Testis (tissue), 3 donors: Measurements from ENCODE around the gene WFDC12. TPM values are rescaled to one million over a fixed set of nuclear protein-coding genes. Genes with fewer than 3 reads are reported as not detected.

ENCODE experiments used
- DNase-seq: peaks from one replicate; pipeline ENCODE4 v3.0.0-alpha.2; 2019
- H3K27ac ChIP-seq, 2 donors: fragments of 200-600 bp; sonication (generic); one replicate each; pipeline ENCODE4 v1.5.1; 2019
- H3K27me3 ChIP-seq: fragments of 200-600 bp; sonication (generic); one replicate; pipeline ENCODE4 v1.5.1; 2019
- H3K36me3 ChIP-seq: fragments of 200-600 bp; sonication (generic); one replicate; pipeline ENCODE4 v1.5.1; 2017; ENCODE audit warnings: low read depth; ENCODE audit errors: missing control alignments
- H3K4me1 ChIP-seq: fragments of 200-600 bp; sonication (generic); one replicate; pipeline ENCODE4 v1.5.1; 2019
- H3K4me3 ChIP-seq, 2 donors: fragments of 200-600 bp; sonication (generic); one replicate each; pipeline ENCODE4 v1.5.1; 2017 to 2019
- H3K9me3 ChIP-seq: fragments of 200-600 bp; sonication (generic); one replicate; pipeline ENCODE4 v1.5.1; 2017
- POLR2A ChIP-seq: fragments of 450-650 bp; IDR thresholded peaks from one replicate; pipeline ENCODE4 v1.6.1; 2017; ENCODE audit warnings: antibody characterized with exemption, mild to moderate bottlenecking, moderate library complexity
- WGBS, 2 donors: methylation state at CpG; one replicate each; pipeline ENCODE4 v1.1.5; 2018; 5-methylcytosine and 5-hydroxymethylcytosine counted together
- intact Hi-C: fragments of 100-400 bp; cut with DNase I; formaldehyde crosslinking; loops from one replicate; pipeline ENCODE4 v1.15.1; 2023; ENCODE audit warnings: low total_unique reads
- polyA plus RNA-seq: library from polyadenylated mRNA; stranded (reverse); fragments of 350-450 nt; fragmentation: Illumina TruSeq; extraction: RNeasy Lipid Tissue Mini Kit (QIAGEN cat#74804); gene quantifications from one replicate; pipeline ENCODE4 v1.2.3, GENCODE V29; 2014; ENCODE audit warnings: low read depth, low replicate concordance; ENCODE audit not compliant: insufficient read depth
- total RNA-seq, 2 donors: library from RNA; depleted of rRNA; stranded (reverse); fragments of >200 nt; gene quantifications; one replicate each; pipeline ENCODE4 v1.2.3, GENCODE V29; 2016
- TF ChIP-seq, protein P1 (sequence below), 3 experiments: fragments of 450-650 bp in 2 of 3; fragments of 200-600 bp in 1 of 3; sonication (generic) in 1 of 3; IDR thresholded peaks; one replicate each; pipeline ENCODE4 v1.5.1; 2016 to 2019; ENCODE audit warnings: antibody characterized with exemption in 3 of 3, mild to moderate bottlenecking in 2 of 3, moderate library complexity in 1 of 3

Gene WFDC12
- total and polyA plus RNA-seq, 3 donors from 2014 or later = not detected

DNA sequence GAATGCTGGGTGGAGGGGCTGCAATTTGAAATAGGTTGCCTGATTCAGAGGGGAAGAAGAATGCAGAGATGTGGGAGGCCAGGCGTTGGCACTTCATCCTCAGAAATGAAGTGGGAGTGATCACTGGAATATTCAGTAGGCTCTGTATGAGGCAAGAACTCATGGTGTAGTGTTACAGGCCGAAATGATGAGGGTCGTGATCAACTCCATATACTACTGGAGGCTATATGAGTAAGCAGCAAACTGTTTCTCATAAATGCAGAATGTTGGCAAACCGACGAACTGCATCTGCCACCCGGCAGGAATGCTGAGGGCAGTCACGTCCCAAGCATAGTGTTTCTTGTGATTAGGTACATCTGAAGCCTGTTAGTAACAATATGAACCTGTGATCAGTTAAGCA, 36.0 kb downstream of the WFDC12 start:
- Histone ChIP-seq H3K27me3 (no peaks in the 10 kb centered on the region), H3K4me1 (no peaks in the 10 kb centered on the region), H3K4me3 (no peak overlapping the region), H3K9me3 (no peaks in the 10 kb centered on the region), H3K36me3 (no peaks in the 10 kb centered on the region), H3K27ac (no peak overlapping the region)
- DNase-seq = no peak
- WGBS, 2 donors = 69 to 71% methylated on average over 7 of the region's 7 CpGs
- TF ChIP-seq, protein P1, sequence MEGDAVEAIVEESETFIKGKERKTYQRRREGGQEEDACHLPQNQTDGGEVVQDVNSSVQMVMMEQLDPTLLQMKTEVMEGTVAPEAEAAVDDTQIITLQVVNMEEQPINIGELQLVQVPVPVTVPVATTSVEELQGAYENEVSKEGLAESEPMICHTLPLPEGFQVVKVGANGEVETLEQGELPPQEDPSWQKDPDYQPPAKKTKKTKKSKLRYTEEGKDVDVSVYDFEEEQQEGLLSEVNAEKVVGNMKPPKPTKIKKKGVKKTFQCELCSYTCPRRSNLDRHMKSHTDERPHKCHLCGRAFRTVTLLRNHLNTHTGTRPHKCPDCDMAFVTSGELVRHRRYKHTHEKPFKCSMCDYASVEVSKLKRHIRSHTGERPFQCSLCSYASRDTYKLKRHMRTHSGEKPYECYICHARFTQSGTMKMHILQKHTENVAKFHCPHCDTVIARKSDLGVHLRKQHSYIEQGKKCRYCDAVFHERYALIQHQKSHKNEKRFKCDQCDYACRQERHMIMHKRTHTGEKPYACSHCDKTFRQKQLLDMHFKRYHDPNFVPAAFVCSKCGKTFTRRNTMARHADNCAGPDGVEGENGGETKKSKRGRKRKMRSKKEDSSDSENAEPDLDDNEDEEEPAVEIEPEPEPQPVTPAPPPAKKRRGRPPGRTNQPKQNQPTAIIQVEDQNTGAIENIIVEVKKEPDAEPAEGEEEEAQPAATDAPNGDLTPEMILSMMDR (IDR thresholded peaks at IDR 0.05) = no peak
- TF ChIP-seq POLR2A = no peak
- intact Hi-C loops = no loop called here

DNA sequence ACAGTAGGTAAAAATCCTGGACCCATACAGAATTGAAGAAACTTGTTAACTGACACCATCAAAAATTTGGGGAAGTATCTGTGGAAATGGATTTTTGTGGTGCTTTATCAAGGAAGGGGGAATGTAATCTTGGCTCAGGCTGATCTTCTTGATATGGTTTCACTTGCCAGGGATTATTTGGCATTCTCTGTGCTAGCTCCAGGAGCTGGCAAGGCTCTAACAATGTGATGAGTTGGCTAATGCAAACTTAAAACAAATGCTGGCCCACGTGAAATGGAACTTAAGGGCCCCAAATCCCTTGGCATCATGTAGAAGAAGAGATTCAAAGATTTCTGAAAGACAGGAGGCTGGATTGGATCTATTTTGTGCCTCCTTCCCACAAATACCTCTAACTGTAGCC, 36.5 kb downstream of the WFDC12 start:
- intact Hi-C loops = no loop called here
- no peak overlapping the region for H3K27ac ChIP-seq
- TF ChIP-seq, protein P1 (IDR thresholded peaks at IDR 0.05) = no peak
- TF ChIP-seq POLR2A = no peak

DNA sequence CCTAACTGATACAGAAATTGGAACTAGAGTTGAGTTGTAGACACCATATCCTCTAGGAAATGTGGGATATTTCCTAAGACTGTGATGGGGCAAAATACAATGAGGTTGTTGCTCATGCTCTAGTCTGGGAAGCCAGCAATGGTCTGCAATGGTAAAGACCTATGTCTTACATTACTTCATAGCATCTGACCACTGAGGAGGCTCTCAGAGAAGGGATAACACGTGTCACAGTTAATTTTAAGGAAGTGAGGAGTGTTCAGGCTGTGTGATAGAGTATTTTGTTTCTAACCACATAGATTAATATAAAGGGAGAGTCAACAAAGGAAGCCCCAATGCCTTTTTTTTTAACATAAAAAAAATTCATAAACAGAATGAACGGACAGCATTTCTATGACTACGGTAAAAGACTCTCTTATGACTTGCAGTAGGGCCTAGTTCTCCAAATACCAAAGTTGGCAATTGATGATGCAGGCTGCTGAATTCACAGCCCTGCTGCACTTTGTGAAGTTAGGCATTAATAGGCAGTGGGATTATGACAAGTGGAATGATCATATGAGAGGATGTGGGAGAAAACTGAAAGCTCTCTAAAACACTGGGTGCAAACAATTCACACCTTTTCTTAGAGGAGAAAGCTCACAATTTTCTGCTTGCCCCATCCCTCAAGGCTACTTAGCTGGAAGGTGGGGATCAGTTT, 37.0 kb downstream of the WFDC12 start:
- intact Hi-C loops = no loop called here
- Histone ChIP-seq H3K36me3 (no peaks in the 10 kb centered on the region), H3K27ac (no peak overlapping the region), H3K4me1 (no peaks in the 10 kb centered on the region), H3K9me3 (no peaks in the 10 kb centered on the region), H3K4me3 (no peak overlapping the region), H3K27me3 (no peaks in the 10 kb centered on the region)
- 89% methylated on average over 3 of the region's 3 CpGs for WGBS, 2 donors
- no peak for DNase-seq
- TF ChIP-seq, protein P1 (IDR thresholded peaks at IDR 0.05) = no peak
- TF ChIP-seq POLR2A = no peak

More for the DNA sequence above, 36.5 kb downstream of the WFDC12 start:
- WGBS, 2 donors = 69 to 94% methylated on average over 1 of the region's 1 CpG
- Histone ChIP-seq H3K4me1 (no peaks in the 10 kb centered on the region), H3K4me3 (no peak overlapping the region), H3K27me3 (no peaks in the 10 kb centered on the region), H3K9me3 (no peaks in the 10 kb centered on the region), H3K36me3 (no peaks in the 10 kb centered on the region)
- DNase-seq = no peak

DNA sequence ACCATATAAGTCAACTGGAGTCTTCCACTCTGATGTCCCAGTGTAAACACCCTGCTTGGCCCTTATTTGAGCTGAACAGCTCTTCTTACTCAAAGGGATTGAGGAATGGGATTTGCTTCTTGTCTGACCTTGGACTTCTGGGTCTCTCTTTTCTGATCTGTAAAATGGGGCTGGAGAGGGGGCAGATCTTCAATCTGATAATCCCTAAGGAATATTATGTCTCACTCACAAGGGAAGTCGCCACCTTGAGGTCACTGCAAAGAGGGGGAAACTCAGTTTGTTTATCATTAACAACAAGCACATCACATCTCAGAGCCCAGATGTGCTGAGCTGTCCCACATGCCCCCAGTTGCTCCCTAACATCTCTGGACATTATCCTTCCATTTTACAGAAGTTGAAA, 38.4 kb downstream of the WFDC12 start:
- 80 to 96% methylated on average over 1 of the region's 1 CpG for whole genome bisulfite sequencing, 2 donors
- Histone ChIP-seq H3K36me3 (no peaks in the 10 kb centered on the region), H3K4me1 (no peaks in the 10 kb centered on the region), H3K9me3 (no peaks in the 10 kb centered on the region), H3K27ac (no peak overlapping the region), H3K27me3 (no peaks in the 10 kb centered on the region), H3K4me3 (no peak overlapping the region)
- DNase-seq = no peak
- TF ChIP-seq POLR2A = no peak
- TF ChIP-seq, protein P1 (IDR thresholded peaks at IDR 0.05) = no peak
- intact Hi-C loops = no loop called here

DNA sequence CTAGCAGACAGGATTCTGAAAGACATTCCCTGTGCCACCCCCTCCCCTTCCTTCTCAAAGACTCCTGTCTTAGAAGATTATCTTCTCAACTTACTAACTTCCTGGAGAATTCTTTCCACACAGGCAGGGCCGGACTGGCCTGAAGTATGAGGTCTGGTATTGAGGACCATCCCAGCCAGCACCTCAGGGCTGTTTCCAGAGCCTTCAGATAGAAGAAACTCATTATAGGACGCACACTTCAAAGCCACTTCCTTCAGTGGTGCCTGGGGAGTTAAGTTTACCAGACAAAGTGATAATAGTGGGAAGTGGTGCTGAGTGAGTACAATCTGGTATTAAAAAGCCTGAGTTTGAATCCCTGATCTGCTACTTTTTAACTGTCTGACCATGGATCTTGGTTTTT, 39.0 kb downstream of the WFDC12 start:
- no peaks in the 10 kb centered on the region for H3K9me3 ChIP-seq
- no peaks in the 10 kb centered on the region for H3K36me3 ChIP-seq
- H3K4me1 ChIP-seq = no peaks in the 10 kb centered on the region
- no peak overlapping the region for H3K27ac ChIP-seq
- H3K27me3 ChIP-seq = no peaks in the 10 kb centered on the region
- no peak overlapping the region for H3K4me3 ChIP-seq
- no peak for DNase-seq
- TF ChIP-seq, protein P1 (IDR thresholded peaks at IDR 0.05) = no peak
- TF ChIP-seq POLR2A = no peak
- intact Hi-C loops = no loop called here
- 78 to 91% methylated on average over 2 of the region's 2 CpGs for WGBS, 2 donors
